Esophagus mucosa (tissue), 1 donor: Measurements from ENCODE around the gene ERGIC1. TPM values are rescaled to one million over a fixed set of nuclear protein-coding genes. Genes with fewer than 3 reads are reported as not detected.
"Not testable (repeated sequence)": the region's sequence is repeated elsewhere in the genome, so short reads cannot be mapped to it uniquely, and the experiment has no call there.

ENCODE experiments used
- ATAC-seq: fragments of 200-7000 bp; cut with Tn5 transposase; one replicate; pipeline ENCODE4 v1.9.1; 2020
- total RNA-seq: library from RNA; stranded (reverse); gene quantifications from one replicate; pipeline ENCODE4 v1.2.4, GENCODE V29; 2023
- donor health status: DM: yes; HTN: yes; CAD: no.

The ERGIC1 gene
- total RNA-seq, 1 donor from 2014 or later, result 58.3 TPM

- ATAC-seq, result no peak
These were observed 3.7 kb upstream of the ERGIC1 start for GRCh38 chr5:172830275-172830799.

GRCh38 chr5:172830876-172831662 lies 3.0 kb upstream of the ERGIC1 start:
- ATAC-seq, result peak; percentile 40

- ATAC-seq, result no peak
These were observed 1.4 kb upstream of the ERGIC1 start for GRCh38 chr5:172832383-172833315.

GRCh38 chr5:172833372-172833685 lies 722 bp upstream of the ERGIC1 start:
- ATAC-seq, result no peak

- ATAC-seq, result peak; percentile 44
These were observed 601 bp downstream of the ERGIC1 start for GRCh38 chr5:172834415-172835289.

GRCh38 chr5:172835290-172835993 lies 1.4 kb downstream of the ERGIC1 start:
- no peak for ATAC-seq

GRCh38 chr5:172835994-172836356 lies 1.9 kb downstream of the ERGIC1 start:
- ATAC-seq, result no peak

- peak; percentile 49 for ATAC-seq
These were observed 3.6 kb downstream of the ERGIC1 start for GRCh38 chr5:172837640-172838039.

GRCh38 chr5:172838151-172838875 lies 4.3 kb downstream of the ERGIC1 start:
- ATAC-seq, result no peak

- ATAC-seq, result no peak
These were observed 5.8 kb downstream of the ERGIC1 start for GRCh38 chr5:172839669-172840431.

- no peak for ATAC-seq
These were observed 6.5 kb downstream of the ERGIC1 start for GRCh38 chr5:172840432-172841154.

GRCh38 chr5:172841256-172841655 lies 7.2 kb downstream of the ERGIC1 start:
- ATAC-seq, result no peak

GRCh38 chr5:172843825-172844576 lies 9.9 kb downstream of the ERGIC1 start:
- no peak for ATAC-seq

GRCh38 chr5:172844577-172844838 lies 10.5 kb downstream of the ERGIC1 start:
- ATAC-seq, result no peak

- no peak for ATAC-seq
These were observed 11.1 kb downstream of the ERGIC1 start for GRCh38 chr5:172845154-172845553.

- ATAC-seq, result no peak
These were observed 11.5 kb downstream of the ERGIC1 start for GRCh38 chr5:172845576-172845975.

GRCh38 chr5:172846249-172846648 lies 12.2 kb downstream of the ERGIC1 start:
- peak; percentile 30 for ATAC-seq

GRCh38 chr5:172846677-172847076 lies 12.6 kb downstream of the ERGIC1 start:
- ATAC-seq, result no peak

GRCh38 chr5:172847584-172847983 lies 13.5 kb downstream of the ERGIC1 start:
- ATAC-seq, result not testable (repeated sequence)
